IPS-11a (cell line): ENCODE results near the gene SVOP.
"Not testable (repeated sequence)": the region's sequence is repeated elsewhere in the genome, so short reads cannot be mapped to it uniquely, and the experiment has no call there.

Source experiments
- H3K4me3 ChIP-seq: one replicate; pipeline ENCODE4 v1.5.1; 2013; ENCODE audit warnings: low read depth, low read length, control low read depth

The SVOP gene

GRCh38 chr12:109020796-109021380 lies at the start of gene SVOP:
Gene SVOP, minus strand, starts transcription at chr12:109021068. Its CDS starts 200 bp downstream, at chr12:109020868.
- peak within 1 kb of the TSS; percentile 43 for H3K4me3 ChIP-seq

GRCh38 chr12:109069307-109070271 lies 48.7 kb upstream of the SVOP start:
- no peak overlapping the region for H3K4me3 ChIP-seq

- no peak overlapping the region for H3K4me3 ChIP-seq
Observed at GRCh38 chr12:109065853-109066193, 45.0 kb upstream of the SVOP start.

GRCh38 chr12:109065154-109065852 lies 44.4 kb upstream of the SVOP start:
- H3K4me3 ChIP-seq = no peak overlapping the region

- H3K4me3 ChIP-seq = no peak overlapping the region
Observed at GRCh38 chr12:109064143-109064542, 43.3 kb upstream of the SVOP start.

- H3K4me3 ChIP-seq = no peak overlapping the region
Observed at GRCh38 chr12:109058773-109059172, 37.9 kb upstream of the SVOP start.

GRCh38 chr12:109057376-109057775 lies 36.5 kb upstream of the SVOP start:
- no peak overlapping the region for H3K4me3 ChIP-seq

GRCh38 chr12:109056891-109057290 lies 36.0 kb upstream of the SVOP start:
- H3K4me3 ChIP-seq = no peak overlapping the region

GRCh38 chr12:109054520-109054919 lies 33.7 kb upstream of the SVOP start:
- no peak overlapping the region for H3K4me3 ChIP-seq

- H3K4me3 ChIP-seq = not testable (repeated sequence)
Observed at GRCh38 chr12:109054124-109054513, 33.3 kb upstream of the SVOP start.

GRCh38 chr12:109053382-109054123 lies 32.7 kb upstream of the SVOP start:
- H3K4me3 ChIP-seq = peak overlapping the region; percentile 93

GRCh38 chr12:109052414-109053323 lies 31.8 kb upstream of the SVOP start, which contains the start of gene USP30:
Gene USP30, plus strand, starts transcription at chr12:109052576. Its CDS starts 103 bp downstream, at chr12:109052679.
- peak within 1 kb of the TSS; percentile 93 for H3K4me3 ChIP-seq

GRCh38 chr12:109052097-109052413 lies 31.2 kb upstream of the SVOP start:
- H3K4me3 ChIP-seq = no peak overlapping the region

- H3K4me3 ChIP-seq = not testable (repeated sequence)
Observed at GRCh38 chr12:109049794-109050193, 28.9 kb upstream of the SVOP start.

- H3K4me3 ChIP-seq = not testable (repeated sequence)
Observed at GRCh38 chr12:109048706-109049105, 27.8 kb upstream of the SVOP start.

- no peak overlapping the region for H3K4me3 ChIP-seq
Observed at GRCh38 chr12:109047081-109047805, 26.4 kb upstream of the SVOP start.

GRCh38 chr12:109044241-109044640 lies 23.4 kb upstream of the SVOP start:
- no peak overlapping the region for H3K4me3 ChIP-seq

GRCh38 chr12:109036975-109037374 lies 16.1 kb upstream of the SVOP start:
- H3K4me3 ChIP-seq = no peak overlapping the region
